ENCODE data around the gene ACADS. TPM values are rescaled to one million over a fixed set of nuclear protein-coding genes. Genes with fewer than 3 reads are reported as not detected.

The ACADS gene
- total and polyA plus RNA-seq, 9 of the 15 experiments (the other 6 are each of a cell fraction or from before 2014, with no cell fraction given): 0.06 to 20.3 (median 8.8) TPM

- no peak for TF ChIP-seq COPS2 (conservative IDR thresholded peaks at IDR 0.05)
Observed at GRCh38 chr12:120719496-120720233, 6.0 kb upstream of the ACADS start (continued).

- intact Hi-C loops (cut with micrococcal nuclease) (no loop called here), in situ Hi-C loops (cut with MboI) (no loop called here)
- POLR2A ChIA-PET: interaction anchor here (0.5 to 2.4 kb wide), 14 partner anchors 9 to 519 kb away, joined by 3 to 22 read pairs (median 3); partner anchors contain the start of genes RNU4-1, RNU4-2, RPLP0 and UNC119B
- peak in 3 of 4 experiments; percentile 38 to 75 (median 51) for DNase-seq (ENCODE audit: extremely low read depth in 1 of 4, low spot score in 3 of 4)
- Histone ChIP-seq H3K27me3 (ENCODE audit: control insufficient read depth in 2 of 2, insufficient read depth in 2 of 2, low read length in 2 of 2) (no peaks in the 10 kb centered on the region), H4K20me1 (replicated peaks; ENCODE audit: control insufficient read depth, insufficient read depth, low read length) (peaks cover 8% of the 10 kb centered on the region; the same call in 1 of the 2 replicates), H2AFZ (ENCODE audit: low read depth, low read length) (no peak overlapping the region), H3K4me3 (no peak overlapping the region), H3K4me2 (ENCODE audit: insufficient read depth, low read length) (peak overlapping the region; percentile 47), H3K27ac (ENCODE audit: extremely low read depth, low read depth, low read length) (peak overlapping the region; percentile 58), H3K36me3 (ENCODE audit: control insufficient read depth, insufficient read depth, low read length) (peaks cover 75% of the 10 kb centered on the region), H3K4me1 (replicated peaks in 1 of 2; ENCODE audit: control insufficient read depth in 2 of 2, insufficient read depth in 2 of 2, low read length in 2 of 2) (peaks cover 29 to 37% of the 10 kb centered on the region in 2 experiments; a peak in 4 of 5 replicates), H3K9ac (ENCODE audit: insufficient read depth in 1 of 2, low read depth in 2 of 2, low read length in 2 of 2) (peak overlapping the region; percentile 36 to 83; a peak in 2 of 4 replicates), H3K79me2 (ENCODE audit: control insufficient read depth, insufficient read depth, low read length) (no peaks in the 10 kb centered on the region), H3K9me1 (ENCODE audit: control insufficient read depth, insufficient read depth, low read length) (no peaks in the 10 kb centered on the region), H3K9me3 (replicated peaks; ENCODE audit: control insufficient read depth, insufficient read depth, low read depth, low read length) (no peaks in the 10 kb centered on the region)
- peak; percentile 48 for FAIRE-seq
- CTCF ChIA-PET (ENCODE audit: low intra/inter-chr PET ratio): no interaction called here
- no TSS peak for BruUV-seq (replicated peaks)
- ATAC-seq: peak; percentile 81
- 38% methylated on average over 7 of the region's 7 CpGs for WGBS (ENCODE audit: insufficient coverage, low coverage, missing lambda C conversion rate)
- no peak for TF ChIP-seq ZNF165 (CRISPR knock-in tag; IDR thresholded peaks at IDR 0.05; ENCODE audit: borderline replicate concordance)
- TF ChIP-seq BCLAF1 (IDR thresholded peaks at IDR 0.05; ENCODE audit: borderline replicate concordance in 1 of 2, control insufficient read depth in 1 of 2, low read depth in 2 of 2, low read length in 1 of 2): no peak
- no peak for TF ChIP-seq SREBF2 (CRISPR knock-in tag; IDR thresholded peaks at IDR 0.05)
- TF ChIP-seq MAFG (tag; conservative IDR thresholded peaks at IDR 0.05): peak; percentile 70
- no peak for TF ChIP-seq STAG1 (CRISPR knock-in tag; IDR thresholded peaks at IDR 0.05; ENCODE audit: borderline replicate concordance)
- no peak for TF ChIP-seq MNT (conservative IDR thresholded peaks at IDR 0.05)
- peak; percentile 27 to 33; a peak in 2 of 4 replicates for TF ChIP-seq NRF1 (conservative IDR thresholded peaks at IDR 0.05 in 1 of 2, IDR thresholded peaks at IDR 0.05 in 1 of 2)
- TF ChIP-seq THRB (CRISPR knock-in tag; conservative IDR thresholded peaks at IDR 0.05): no peak
- 0 out of 2 replicates have a peak, but pooled peaks have one; percentile 19 for TF ChIP-seq GATA2 (CRISPR knock-in tag; IDR thresholded peaks at IDR 0.05)
- peak; percentile 74 for TF ChIP-seq RFX1 (IDR thresholded peaks at IDR 0.05)
- TF ChIP-seq ARID1B (IDR thresholded peaks at IDR 0.05): peak; percentile 60; the same call in 1 of the 2 replicates
Observed at GRCh38 chr12:120720234-120720986, 5.2 kb upstream of the ACADS start.

Data from K562 (cell line).